DND-41 (cell line): ENCODE measurements around the gene DNAI4.

Experiments used
- ATAC-seq: fragments of 200-7000 bp; cut with Tn5 transposase; 3 replicates; pipeline ENCODE4 v1.9.1; 2021; ENCODE audit warnings: low read depth; ENCODE audit not compliant: insufficient read depth
- DNase-seq: peaks from one replicate; pipeline ENCODE4 v3.0.0-alpha.2; 2020
- H2AFZ ChIP-seq: 2 replicates; pipeline ENCODE4 v1.6.0; 2012; ENCODE audit warnings: low read depth, low read length
- H3K27ac ChIP-seq: 2 replicates; pipeline ENCODE4 v1.5.1; 2012; ENCODE audit warnings: low read length, inconsistent platforms
- H3K27me3 ChIP-seq: fragments of 200-600 bp; sonication (generic); 2 replicates; pipeline ENCODE4 v1.6.0; 2012; ENCODE audit warnings: low read length, mild to moderate bottlenecking, inconsistent platforms; ENCODE audit not compliant: insufficient read depth, poor library complexity
- H3K36me3 ChIP-seq: 2 replicates; pipeline ENCODE4 v1.5.1; 2012; ENCODE audit warnings: low read length, inconsistent platforms; ENCODE audit not compliant: insufficient read depth
- H3K4me1 ChIP-seq: 2 replicates; pipeline ENCODE4 v1.5.1; 2012; ENCODE audit warnings: mild to moderate bottlenecking, low read length; ENCODE audit not compliant: insufficient read depth
- H3K4me2 ChIP-seq: 2 replicates; pipeline ENCODE4 v1.6.0; 2012; ENCODE audit warnings: mild to moderate bottlenecking, moderate library complexity, low read length, inconsistent platforms; ENCODE audit not compliant: insufficient read depth
- H3K4me3 ChIP-seq, 2 experiments: fragments of 200-600 bp in 1 of 2; shearing (Covaris generic) in 1 of 2; 2 replicates each; pipeline ENCODE4 v1.5.1; 2012 to 2016; ENCODE audit warnings: inconsistent platforms in 2 of 2, low read length in 2 of 2, mild to moderate bottlenecking in 2 of 2, low read depth in 1 of 2, moderate library complexity in 1 of 2
- H3K79me2 ChIP-seq: 2 replicates; pipeline ENCODE4 v1.6.0; 2012; ENCODE audit warnings: low read length, inconsistent platforms; ENCODE audit not compliant: insufficient read depth
- H3K9ac ChIP-seq: 2 replicates; pipeline ENCODE4 v1.6.0; 2012; ENCODE audit warnings: low read depth, mild to moderate bottlenecking, inconsistent platforms, low read length, moderate library complexity
- H3K9me3 ChIP-seq: 2 replicates; pipeline ENCODE4 v1.5.1; 2012; ENCODE audit warnings: low read length, moderate library complexity, mild to moderate bottlenecking, inconsistent platforms; ENCODE audit not compliant: insufficient read depth, severe bottlenecking
- H4K20me1 ChIP-seq: 2 replicates; pipeline ENCODE4 v1.6.0; 2012; ENCODE audit warnings: low read length; ENCODE audit not compliant: insufficient read depth
- CTCF ChIP-seq: IDR thresholded peaks from 2 replicates; pipeline ENCODE4 v1.5.1; 2012; ENCODE audit warnings: borderline replicate concordance, low read length, moderate library complexity, mild to moderate bottlenecking; ENCODE audit not compliant: poor library complexity, severe bottlenecking; ENCODE audit errors: extremely low read depth
- EZH2 ChIP-seq: IDR thresholded peaks from 3 replicates; pipeline ENCODE4 v1.6.1; 2012; ENCODE audit warnings: borderline replicate concordance, low read depth, mild to moderate bottlenecking, moderate library complexity, low read length, inconsistent platforms; ENCODE audit not compliant: severe bottlenecking

Gene DNAI4

GRCh38 chr1:66767626-66768025 is 157.0 kb downstream of the DNAI4 start:
- no peak for ATAC-seq
- Histone ChIP-seq H4K20me1 (no peaks in the 10 kb centered on the region), H3K4me1 (peaks cover 44% of the 10 kb centered on the region), H3K79me2 (no peaks in the 10 kb centered on the region), H3K4me3 (no peak overlapping the region), H3K4me2 (no peak overlapping the region), H3K9me3 (peaks cover 8% of the 10 kb centered on the region), H3K36me3 (no peaks in the 10 kb centered on the region), H3K27me3 (no peaks in the 10 kb centered on the region), H2AFZ (no peak overlapping the region), H3K27ac (no peak overlapping the region), H3K9ac (no peak overlapping the region)
- no peak for DNase-seq
- TF ChIP-seq EZH2: no peak
- TF ChIP-seq CTCF: no peak

- Histone ChIP-seq H2AFZ (peak overlapping the region; percentile 60), H3K4me1 (peaks cover 30% of the 10 kb centered on the region), H3K27me3 (no peaks in the 10 kb centered on the region), H3K9ac (no peak overlapping the region), H4K20me1 (no peaks in the 10 kb centered on the region), H3K36me3 (no peaks in the 10 kb centered on the region), H3K27ac (peak overlapping the region; percentile 30), H3K4me2 (peak overlapping the region; percentile 26; the same call in 1 of the 2 replicates), H3K4me3 (no peak overlapping the region), H3K9me3 (peaks cover 8% of the 10 kb centered on the region), H3K79me2 (no peaks in the 10 kb centered on the region)
- ATAC-seq (0 out of 3 replicates have a peak, but pooled peaks have one; percentile 32), DNase-seq (peak; percentile 58)
- TF ChIP-seq EZH2 (no peak), CTCF (peak; percentile 90)
Measured at GRCh38 chr1:66764994-66765578, 159.6 kb downstream of the DNAI4 start.
